CD4-positive, alpha-beta T cell treated with Interleukin-6 at 100 ng/mL for 8 hours (primary cell): ENCODE measurements around the gene BFAR.
"Not testable (repeated sequence)": the region's sequence is repeated elsewhere in the genome, so short reads cannot be mapped to it uniquely, and the experiment has no call there.

Source experiments
- DNase-seq: peaks from one replicate; pipeline ENCODE4 v3.0.0-alpha.2; 2020; ENCODE audit warnings: mixed read lengths, low spot score

The BFAR gene

DNA sequence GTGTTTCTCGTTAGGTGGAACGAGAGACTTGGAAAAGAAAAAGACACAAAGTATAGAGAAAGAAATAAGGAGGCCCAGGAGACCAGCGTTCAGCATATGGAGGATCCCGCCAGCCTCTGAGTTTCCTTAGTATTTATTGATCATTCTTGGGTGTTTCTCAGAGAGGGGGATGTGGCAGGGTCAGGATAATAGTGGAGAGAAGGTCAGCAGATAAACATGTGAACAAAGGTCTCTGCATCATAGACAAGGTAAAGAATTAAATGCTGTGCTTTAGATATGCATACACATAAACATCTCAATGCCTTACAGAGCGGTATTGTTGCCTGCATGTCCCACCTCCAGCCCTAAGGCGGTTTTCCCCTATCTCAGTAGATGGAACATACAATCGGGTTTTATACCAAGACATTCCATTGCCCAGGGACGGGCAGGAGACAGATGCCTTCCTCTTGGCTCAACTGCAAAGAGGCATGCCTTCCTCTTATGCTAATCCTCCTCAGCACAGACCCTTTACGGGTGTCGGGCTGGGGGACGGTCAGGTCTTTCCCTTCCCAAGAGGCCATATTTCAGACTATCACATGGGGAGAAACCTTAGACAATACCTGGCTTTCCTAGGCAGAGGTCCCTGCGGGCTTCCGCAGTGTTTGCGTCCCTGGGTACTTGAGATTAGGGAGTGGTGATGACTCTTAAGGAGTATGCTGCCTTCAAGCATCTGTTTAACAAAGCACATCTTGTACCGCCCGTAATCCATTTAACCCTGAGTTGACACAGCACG is 3.6 kb downstream of the BFAR start:
- DNase-seq = not testable (repeated sequence)

DNA sequence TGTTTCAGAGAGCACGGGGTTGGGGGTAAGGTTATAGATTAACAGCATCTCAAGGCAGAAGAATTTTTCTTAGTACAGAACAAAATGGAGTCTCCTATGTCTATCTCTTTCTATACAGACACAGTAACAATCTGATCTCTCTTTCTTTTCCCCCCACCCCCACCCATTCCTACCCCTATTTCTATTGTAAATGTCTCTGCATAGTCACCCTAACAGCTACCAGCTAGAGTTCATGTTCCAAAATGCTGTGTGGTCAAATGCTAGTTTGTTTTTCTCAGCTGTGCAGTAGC is 4.1 kb downstream of the BFAR start:
- DNase-seq = not testable (repeated sequence)

DNA sequence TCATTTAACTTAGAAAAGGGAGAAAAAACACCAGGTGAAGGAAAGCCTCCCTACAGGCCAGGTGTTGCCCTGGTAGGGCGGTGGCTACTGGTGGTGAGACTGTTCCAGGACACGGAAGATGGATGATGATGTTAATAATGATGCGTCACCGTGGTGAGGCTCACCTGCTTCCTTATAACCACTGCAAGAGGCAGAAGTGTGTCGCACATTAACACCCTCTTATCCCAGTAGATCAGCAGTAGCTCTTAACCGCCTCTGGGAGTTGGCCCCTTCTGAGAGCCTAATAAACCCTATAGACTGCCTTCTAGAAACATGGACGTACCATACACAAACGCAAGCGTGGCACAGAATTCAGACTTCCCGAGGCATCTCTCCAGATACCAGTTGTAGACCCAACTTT is 7.8 kb downstream of the BFAR start:
- no peak for DNase-seq

DNA sequence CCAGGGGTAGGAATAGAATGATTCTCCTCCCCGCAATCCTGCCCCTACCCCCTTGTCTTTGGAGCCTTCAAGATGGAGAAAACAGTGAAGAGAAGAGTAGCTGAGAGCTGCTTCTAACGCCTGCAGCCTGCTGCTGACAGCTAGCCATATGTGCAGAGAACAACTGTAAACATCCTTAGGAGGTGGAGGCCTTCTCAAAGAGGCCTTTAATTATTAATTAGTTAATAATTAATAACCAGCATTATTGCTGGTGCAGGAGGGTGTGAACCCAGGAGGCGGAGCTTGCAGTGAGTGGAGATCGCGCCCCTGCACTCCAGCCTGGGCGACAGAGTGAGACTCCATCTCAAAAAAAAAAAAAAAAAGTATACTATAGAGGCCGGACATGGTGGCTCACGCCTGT is 8.5 kb downstream of the BFAR start:
- DNase-seq = no peak

DNA sequence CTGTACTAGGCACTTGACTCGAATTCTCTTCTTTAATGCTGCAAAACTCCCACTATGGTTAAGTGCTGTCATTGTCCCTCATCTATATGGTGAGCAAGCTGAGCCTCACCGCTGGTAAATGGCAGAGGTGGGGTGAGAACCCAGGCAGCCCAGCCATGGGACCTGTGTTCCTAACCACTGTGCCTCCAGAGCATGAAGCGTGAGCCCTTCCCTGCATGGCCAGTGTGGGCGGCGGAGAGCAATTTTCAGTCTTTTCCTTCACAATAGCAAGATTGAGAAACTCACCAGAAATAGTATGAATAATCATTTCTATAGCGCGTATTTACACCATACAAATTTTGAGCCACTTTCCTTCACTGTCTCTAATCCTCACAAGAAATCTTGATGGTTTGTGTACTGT is 9.2 kb downstream of the BFAR start:
- DNase-seq = no peak

DNA sequence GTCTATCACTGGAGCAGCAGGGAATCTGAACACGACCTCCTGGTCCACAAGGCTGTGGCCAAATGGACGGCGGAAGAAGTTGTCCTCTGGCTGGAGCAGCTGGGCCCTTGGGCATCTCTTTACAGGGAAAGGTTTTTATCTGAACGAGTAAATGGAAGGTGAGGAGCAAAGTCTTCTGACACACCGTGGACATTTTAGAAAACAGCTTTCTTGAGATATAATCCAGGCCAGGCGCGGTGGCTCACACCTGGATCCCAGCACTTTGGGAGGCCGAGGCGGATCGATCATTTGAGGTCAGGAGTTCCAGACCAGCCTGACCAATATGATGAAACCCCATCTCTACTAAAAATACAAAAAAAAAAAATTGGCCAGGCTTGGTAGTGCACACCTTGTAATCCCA is 17.1 kb downstream of the BFAR start:
- DNase-seq = no peak

DNA sequence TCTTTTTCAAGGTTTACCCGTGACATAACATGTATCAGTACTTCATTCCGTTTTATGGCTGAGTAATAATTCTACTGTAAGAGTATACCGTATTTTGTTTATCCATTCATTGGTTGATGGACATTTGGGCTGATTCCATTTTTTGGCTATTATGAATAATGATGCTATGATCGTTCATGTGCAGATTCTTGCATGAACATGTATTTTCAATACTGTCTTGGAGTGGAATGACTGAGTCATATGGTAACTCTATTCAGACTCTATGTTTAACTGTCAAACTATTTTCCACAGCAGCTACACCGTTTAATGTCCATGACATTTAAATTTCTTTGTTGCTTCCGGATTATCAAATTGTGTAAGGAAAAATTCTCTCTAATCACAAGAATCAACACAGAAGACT is 17.9 kb downstream of the BFAR start:
- no peak for DNase-seq

DNA sequence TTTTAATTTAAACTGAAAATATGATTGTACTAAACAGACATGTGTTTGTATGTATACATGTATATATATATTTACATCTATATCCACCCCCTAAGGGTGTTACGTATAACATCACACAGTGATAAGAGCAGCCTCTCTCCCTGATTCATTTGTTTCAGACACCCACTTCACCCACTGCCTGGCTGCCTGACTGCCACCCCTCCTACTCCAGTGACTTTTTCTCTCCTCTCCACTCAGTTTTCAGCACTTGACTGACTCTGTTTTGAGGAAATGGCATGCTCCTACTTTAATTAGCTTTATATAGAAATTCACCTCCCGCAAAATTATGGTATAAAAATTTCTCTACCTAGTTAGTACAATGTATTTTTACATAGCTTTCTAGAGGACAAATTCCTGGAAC is 20.0 kb downstream of the BFAR start:
- no peak for DNase-seq

DNA sequence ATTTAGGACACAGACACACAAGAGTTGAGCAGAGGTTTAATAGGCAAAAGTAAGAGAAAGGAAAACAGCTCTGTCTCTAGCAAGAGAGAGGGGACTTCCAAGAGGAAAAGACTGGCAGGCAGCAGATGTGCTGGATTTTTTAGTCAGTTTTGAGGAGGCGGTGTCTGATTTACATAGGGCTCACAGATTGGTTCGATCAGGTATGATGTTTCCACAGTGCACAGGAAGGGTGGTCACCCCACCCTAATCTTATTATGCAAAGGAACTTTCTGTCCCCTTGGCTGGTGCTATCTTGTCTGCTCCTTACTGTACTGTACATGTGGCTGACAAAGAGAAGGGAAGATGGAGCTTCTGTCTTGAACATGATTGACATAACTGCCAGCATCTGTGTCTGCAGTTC is 25.3 kb downstream of the BFAR start:
- DNase-seq = no peak

DNA sequence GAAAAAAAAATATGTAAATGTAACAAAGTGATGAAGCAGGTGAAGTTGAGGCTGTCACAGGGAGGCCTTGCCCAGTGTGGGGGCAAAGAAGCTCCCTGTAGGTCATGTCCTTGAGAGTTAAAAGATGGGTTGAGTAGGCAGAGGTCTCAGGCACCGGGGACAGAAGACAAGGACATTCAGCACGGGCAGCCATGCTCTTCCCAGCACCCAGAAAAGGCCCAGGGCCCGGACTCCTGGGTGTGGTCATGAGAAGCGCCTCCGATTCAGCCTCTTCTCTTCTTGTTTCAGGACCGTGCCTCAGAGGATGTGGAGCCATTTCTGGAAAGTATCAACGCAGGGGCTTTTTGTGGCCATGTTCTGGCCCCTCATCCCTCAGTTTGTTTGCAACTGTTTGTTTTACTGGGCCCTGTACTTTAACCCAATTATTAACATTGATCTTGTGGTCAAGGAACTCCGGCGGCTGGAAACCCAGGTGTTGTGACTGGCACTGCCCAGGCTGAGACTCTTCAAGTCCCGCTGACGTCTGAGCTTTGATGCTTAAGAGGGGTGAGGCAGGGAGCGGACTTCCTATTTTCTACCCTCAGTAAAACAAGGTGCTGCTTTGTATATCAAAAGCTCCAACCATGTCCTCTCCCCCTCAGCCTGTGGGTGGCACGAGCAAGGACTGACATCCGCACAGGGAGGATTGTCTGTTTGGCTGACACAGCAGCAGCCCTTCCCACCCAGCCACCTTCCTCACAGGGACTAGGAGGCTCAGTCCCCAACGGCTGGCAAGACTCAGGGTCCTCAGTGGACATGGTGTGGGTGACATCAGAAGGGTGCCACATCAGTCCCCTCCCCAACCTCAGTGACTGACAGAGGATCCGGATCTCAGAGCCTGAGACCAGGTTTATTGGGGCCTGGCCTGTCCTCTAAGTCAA is 34.9 kb downstream of the BFAR start:
- DNase-seq = no peak

DNA sequence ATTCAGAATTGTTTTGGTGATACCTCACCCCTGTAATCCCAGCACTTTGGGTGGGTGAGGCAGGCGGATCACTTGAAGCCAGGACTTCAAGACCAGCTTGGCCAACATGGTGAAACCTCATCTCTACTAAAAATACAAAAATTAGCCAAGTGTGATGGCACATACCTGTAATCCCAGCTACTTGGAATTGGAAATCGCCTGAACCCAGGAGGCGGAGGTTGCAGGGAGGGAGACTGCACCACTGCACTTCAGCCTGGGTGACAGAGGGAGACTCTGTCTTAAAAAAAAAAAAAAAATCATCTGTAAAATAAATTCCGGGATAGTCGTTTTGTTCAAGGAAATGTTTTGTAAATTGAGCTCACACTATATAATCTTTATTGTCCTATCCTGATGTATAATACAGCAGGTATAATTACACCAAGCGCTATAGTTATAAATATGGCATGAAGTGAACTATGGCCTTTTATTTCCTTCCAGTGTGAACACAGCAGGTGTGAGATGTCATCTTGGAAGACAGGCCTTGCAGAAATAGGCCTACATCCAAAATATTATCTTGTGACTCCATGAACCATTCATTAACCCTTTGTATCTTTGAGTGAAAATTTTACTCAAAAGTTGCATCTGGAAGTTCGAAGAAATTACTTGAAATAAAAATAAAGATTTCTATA is 35.9 kb downstream of the BFAR start:
- no peak for DNase-seq

DNA sequence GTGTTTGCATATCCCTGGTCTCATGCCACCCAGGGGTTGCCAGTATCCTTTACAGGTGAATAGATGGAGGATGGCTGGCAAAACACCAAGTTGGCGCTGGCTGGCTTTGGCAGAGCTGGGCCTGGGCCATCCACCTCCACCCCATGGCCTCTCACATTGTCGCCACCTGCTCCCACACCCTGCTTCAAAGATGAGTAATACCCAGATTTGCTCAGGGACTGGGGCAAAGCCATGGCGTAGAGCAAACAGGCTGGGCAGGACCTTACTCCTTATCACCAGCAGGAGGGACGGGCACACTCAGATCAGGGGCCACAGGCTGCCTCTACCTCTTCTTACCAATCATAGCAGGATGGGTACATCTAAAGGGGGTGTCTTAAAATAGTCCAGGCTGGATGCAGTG is 37.0 kb downstream of the BFAR start:
- DNase-seq = no peak

DNA sequence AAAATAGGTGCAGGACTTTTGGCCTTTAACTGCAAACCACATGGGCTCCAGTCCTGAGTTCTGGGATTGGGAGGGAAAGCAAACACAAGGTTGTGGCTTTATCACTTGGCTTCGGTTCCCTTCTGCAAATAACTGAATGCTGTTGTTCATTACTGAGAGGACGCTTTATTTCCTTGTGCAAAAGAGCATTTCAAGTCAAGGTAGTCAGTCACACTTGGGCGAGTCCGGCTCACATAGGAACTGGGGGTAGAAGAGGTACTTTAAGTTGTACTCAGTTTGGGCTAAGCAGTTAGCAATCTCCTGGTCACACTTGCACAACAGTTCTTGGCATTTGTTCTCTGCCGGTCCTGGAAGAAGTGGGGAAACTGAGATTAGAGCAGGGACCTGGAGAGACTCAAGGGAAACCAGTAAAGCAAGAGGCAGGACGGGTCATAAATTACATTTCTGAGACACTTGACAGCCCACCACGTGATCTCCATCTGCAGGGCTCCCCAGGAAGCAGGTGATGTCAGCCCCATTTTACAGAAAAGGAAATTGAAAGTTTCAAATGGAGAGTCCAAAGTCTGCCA is 39.7 kb downstream of the BFAR start:
- DNase-seq = no peak

DNA sequence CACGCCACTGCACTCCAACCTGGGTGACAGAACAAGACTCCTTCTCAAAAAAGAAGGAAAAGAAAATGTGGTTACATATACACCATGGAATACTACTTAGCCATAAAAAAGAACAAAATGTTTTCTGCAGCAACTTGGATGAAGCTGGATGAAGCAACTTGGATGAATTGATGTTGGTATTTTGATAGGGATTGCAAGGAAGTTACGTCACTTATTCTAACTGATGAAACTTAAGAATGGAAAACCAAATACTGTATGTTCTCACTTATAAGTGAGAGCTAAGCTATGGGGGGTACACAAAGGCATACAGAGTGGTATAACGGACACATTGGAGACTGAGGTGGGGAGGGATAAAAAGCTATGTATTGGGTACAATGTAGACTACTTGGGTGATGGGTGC is 43.9 kb downstream of the BFAR start:
- DNase-seq = no peak

DNA sequence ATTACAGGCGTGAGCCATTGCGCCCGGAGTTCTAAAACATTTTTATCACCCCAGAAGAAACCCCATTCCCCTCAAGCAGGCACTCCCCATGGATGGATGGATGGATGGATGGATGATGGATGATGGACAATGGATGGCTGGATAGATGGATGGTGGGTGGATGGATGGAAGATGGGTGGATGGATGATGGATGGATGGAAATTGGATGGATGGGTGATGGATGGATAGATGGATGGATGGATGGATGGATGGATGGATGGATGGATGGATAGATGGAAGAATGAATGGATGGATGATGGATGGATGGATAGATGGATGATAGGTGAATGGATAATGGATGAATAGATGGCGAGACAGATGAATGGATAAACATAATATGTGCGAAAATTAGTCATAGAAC is 44.9 kb downstream of the BFAR start:
- no peak for DNase-seq

DNA sequence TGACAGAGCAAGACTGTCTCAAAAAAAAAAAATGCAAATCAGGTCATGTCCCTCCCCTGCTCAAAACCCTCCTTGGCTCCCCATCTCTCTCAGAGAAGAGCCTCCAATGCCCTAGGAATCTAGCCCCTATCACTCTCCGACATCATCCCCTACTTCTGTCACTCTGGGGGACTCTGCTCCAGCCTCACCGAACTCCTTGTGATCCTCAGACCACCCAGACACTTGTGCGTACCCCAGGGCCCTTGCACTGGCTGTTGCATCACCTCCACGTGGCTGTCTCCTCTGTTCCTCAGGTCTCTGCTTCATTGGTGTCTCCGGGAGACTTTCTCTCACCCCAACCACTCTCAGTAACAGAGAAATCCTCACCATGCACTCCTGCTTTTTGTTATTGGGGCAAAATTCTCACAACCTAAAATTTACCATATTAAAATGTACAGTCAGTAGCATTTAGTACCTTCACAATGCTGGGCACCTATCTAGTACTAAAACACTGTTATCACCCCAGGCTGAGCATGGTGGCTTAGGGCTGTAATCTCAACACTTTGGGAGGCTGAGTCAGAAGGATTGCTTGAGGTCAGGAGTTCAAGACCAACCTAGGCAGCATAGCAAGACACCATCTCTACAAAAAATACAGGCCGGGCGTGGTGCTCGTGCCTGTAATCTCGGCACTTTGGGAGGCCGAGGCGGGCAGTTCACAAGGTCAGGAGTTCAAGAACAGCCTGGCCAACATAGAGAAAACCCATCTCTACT is 46.2 kb downstream of the BFAR start:
- DNase-seq = no peak

DNA sequence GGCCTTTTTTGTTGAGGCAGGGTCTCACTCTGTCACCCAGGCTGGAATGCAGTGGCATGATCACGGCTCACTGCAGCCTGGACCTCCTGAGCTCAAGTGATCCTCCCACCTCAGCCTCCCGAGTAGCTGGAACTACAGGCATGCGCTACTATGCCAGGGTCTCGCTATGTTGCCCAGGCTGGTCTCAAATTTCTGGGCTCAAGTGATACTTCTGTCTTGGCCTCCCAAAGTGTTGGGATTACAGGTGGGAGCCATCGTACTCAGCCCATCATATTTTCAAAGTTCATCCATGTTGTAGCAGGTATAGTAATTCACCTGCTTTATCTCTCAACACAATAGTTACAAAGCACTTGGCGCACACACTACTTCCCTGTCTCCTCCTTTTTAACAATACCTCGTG is 47.6 kb downstream of the BFAR start:
- not testable (repeated sequence) for DNase-seq

DNA sequence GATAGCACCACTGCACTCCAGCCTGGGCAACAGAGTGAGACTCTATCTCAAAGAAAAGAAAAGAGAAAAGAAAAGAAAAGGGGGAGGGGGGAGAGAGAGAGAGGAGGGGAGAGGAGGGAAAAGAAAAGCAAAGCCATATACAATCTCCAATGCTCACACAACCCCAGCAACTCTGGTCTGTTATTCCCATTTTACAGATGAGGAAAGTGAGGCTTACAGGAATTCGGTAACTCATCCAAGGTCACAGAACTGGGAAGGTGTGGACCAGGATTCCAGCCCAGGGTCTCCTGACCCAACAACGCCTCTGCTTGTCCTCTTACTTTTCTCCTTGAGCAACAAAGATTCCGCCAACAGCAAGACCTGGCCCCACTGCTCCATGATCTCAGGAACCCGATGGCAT is 48.4 kb downstream of the BFAR start:
- DNase-seq = no peak

DNA sequence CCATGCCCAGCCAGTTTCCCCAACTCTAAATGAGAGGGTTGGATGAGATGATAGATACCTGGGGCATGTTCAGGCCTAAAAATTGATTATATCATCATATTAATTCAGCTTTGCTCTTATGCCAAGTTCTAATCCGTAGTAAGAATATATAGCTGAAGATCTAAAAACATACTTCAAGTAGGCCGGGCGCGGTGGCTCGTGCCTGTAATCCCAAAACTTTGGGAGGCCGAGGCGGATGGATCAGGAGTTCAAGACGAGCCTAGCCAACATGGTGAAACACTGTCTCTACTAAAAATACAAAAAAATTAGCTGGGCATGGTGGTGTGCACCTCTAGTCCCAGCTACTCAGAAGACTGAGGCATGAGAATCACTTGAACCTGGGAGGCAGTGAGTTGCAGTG is 49.4 kb downstream of the BFAR start:
- DNase-seq = no peak

DNA sequence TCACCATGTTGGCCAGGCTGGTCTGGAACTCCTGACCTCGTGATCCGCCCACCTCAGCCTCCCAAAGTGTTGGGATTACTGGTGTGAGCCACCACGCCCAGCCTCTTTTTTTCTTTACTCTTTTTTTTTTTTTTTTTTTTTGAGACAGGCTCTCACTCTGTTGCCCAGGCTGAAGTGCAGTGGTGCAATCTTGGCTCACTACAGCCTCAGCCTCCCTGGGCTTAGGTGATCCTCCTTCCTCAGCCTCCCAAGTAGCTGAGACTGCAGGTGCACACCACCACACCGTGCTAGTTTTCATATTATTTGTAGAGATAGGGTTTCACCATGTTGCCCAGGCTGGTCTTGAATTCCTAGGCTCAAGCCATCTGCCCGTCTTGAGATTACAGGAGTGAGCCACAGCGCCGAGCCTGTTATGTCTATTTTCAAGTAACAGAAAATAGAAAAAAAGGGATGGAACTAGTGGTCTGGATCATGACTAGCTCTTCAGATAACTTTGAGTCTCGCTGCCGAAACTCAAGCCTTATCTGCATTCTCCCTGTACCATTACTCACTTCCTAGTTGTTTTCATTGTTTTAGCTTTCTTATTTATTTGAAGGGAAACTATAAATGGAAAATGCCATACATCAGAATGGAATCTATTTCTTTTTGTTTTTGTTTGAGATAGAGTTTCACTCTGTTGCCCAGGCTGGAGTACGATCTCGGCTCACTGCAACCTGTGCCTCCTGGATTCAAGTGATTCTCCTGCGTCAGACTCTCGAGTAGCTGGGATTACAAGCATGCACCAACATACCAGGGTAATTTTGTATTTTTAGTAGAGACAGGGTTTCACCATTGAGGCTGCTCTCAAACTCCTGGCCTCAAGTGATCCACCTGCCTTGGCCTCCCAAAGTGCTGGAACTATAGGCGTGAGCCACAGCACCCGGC is 53.4 kb downstream of the BFAR start:
- DNase-seq = not testable (repeated sequence)

DNA sequence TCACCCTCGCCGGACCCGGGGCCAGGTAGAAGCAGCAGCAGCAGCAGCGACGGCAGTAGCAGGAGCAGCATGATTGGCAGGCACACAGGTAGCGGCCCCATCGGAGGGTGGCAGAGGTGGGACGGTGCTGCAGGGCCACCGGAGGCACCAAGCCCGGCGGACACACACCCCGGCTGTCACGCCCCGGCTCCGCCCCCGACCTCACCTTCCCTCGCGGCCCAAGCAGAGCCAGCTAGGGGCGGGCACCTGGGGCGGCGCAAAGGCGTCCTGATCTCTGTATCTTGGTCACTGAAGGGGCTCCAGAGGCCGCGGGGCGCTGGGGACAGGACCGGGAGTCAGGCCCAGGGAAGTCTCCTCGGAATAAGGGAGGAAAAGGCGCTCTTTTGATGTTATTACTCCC is 61.4 kb downstream of the BFAR start, which contains the start of gene PLA2G10:
TSS of gene PLA2G10 (minus strand) at position 180 of the 400 bp plus-strand sequence. CDS start at position 101, 79 bp downstream.
- DNase-seq = not testable (repeated sequence)
